HCT116 (cell line): ENCODE results near the gene FRY. TPM values are rescaled to one million over a fixed set of nuclear protein-coding genes. Genes with fewer than 3 reads are reported as not detected.

Experiments used
- ATAC-seq: fragments of 200-7000 bp; cut with Tn5 transposase; 2 replicates; pipeline ENCODE4 v1.9.1; 2020; ENCODE audit warnings: mild to moderate bottlenecking, moderate library complexity
- BruUV-seq: library from RNA; stranded (reverse); fragments of 400-500 nt; replicated peaks from 2 replicates; lab custom pipeline; 2021; lab: Mats Ljungman, UMichigan
- CTCF ChIA-PET: fragments of 300-600 bp; sonication (Branson Sonifier 250); formaldehyde crosslinking; loops from one replicate; lab custom pipeline; 2021; ENCODE audit warnings: antibody characterized with exemption; lab: Charles Lee
- POLR2A ChIA-PET: fragments of 300-600, 350-600 bp; sonication (Branson Sonifier 250); formaldehyde crosslinking; loops from one replicate; lab custom pipeline; 2021; ENCODE audit warnings: antibody characterized with exemption; lab: Charles Lee
- RAD21 ChIA-PET, 2 experiments: fragments of 300-600 bp; sonication (Branson Sonifier 250); formaldehyde crosslinking; loops; one replicate each; lab custom pipeline; 2023; ENCODE audit warnings: low total read pairs in 2 of 2; ENCODE audit not compliant: uncharacterized antibody in 2 of 2, unreplicated experiment in 2 of 2, low non-redundant PET in 1 of 2; lab: Charles Lee
- DNase-seq: peaks from one replicate; pipeline ENCODE4 v3.0.0-alpha.2; 2010; ENCODE audit warnings: low read depth, low spot score
- H2AFZ ChIP-seq: fragments of 200-600 bp; shearing (Covaris generic), sonication (generic); 2 replicates; pipeline ENCODE4 v1.6.1; 2017; ENCODE audit warnings: low read depth, mixed run types, mixed read lengths, antibody characterized with exemption, low read length; ENCODE audit not compliant: poor library complexity, severe bottlenecking
- H3K27ac ChIP-seq: 2 replicates; pipeline ENCODE4 v1.5.1; 2012; ENCODE audit warnings: low read depth, low read length
- H3K27me3 ChIP-seq: fragments of 200-600 bp; sonication (generic); 2 replicates; pipeline ENCODE4 v1.6.1; 2016; ENCODE audit warnings: mixed run types, low read length, mixed read lengths; ENCODE audit not compliant: insufficient read depth
- H3K36me3 ChIP-seq, 2 experiments: fragments of 200-500 bp in 1 of 2; fragments of 200-600 bp in 1 of 2; sonication (Bioruptor generic) in 1 of 2; sonication (generic) in 1 of 2; 2 replicates each; pipeline versions ENCODE4 v1.5.1 to v1.6.1; 2014 to 2016; ENCODE audit warnings: low read length in 2 of 2, inconsistent platforms in 1 of 2, mixed read lengths in 1 of 2, mixed run types in 1 of 2; ENCODE audit not compliant: insufficient read depth in 2 of 2, control insufficient read depth in 1 of 2
- H3K4me1 ChIP-seq, 2 experiments: fragments of 200-600 bp in 1 of 2; sonication (generic) in 1 of 2; 2 replicates each; pipeline versions ENCODE4 v1.5.1 to v1.6.1; 2012 to 2017; ENCODE audit warnings: low read length in 2 of 2, inconsistent platforms in 1 of 2, mild to moderate bottlenecking in 1 of 2, mixed read lengths in 1 of 2, mixed run types in 1 of 2, moderate library complexity in 1 of 2; ENCODE audit not compliant: insufficient read depth in 2 of 2, control insufficient read depth in 1 of 2
- H3K4me2 ChIP-seq: fragments of 200-600 bp; sonication (generic); 2 replicates; pipeline ENCODE4 v1.6.1; 2017; ENCODE audit warnings: mixed run types, low read length, mixed read lengths
- H3K4me3 ChIP-seq, 2 experiments: fragments of 200-600 bp in 1 of 2; sonication (generic) in 1 of 2; replicated peaks in 1 of 2; 2 replicates each; pipeline ENCODE4 v1.5.1; 2011 to 2016; ENCODE audit warnings: low read length in 2 of 2, control low read depth in 1 of 2, low read depth in 1 of 2, mild to moderate bottlenecking in 1 of 2, mixed read lengths in 1 of 2, mixed run types in 1 of 2
- H3K79me2 ChIP-seq: fragments of 200-600 bp; sonication (generic); 2 replicates; pipeline ENCODE4 v1.6.1; 2017; ENCODE audit warnings: mild to moderate bottlenecking, mixed run types, low read length, moderate library complexity, mixed read lengths; ENCODE audit not compliant: insufficient read depth
- H3K9ac ChIP-seq: fragments of 200-600 bp; sonication (generic); 2 replicates; pipeline ENCODE4 v1.6.1; 2016; ENCODE audit warnings: low read length, mixed read lengths
- H3K9me2 ChIP-seq: fragments of 200-600 bp; sonication (generic), shearing (Covaris generic); 2 replicates; pipeline ENCODE4 v1.6.1; 2017; ENCODE audit warnings: mixed run types, mild to moderate bottlenecking, moderate library complexity; ENCODE audit not compliant: insufficient read depth
- H3K9me3 ChIP-seq, 2 experiments: fragments of 200-500 bp in 1 of 2; fragments of 200-600 bp in 1 of 2; sonication (Bioruptor generic) in 1 of 2; sonication (generic) in 1 of 2; 2 replicates each; pipeline ENCODE4 v1.6.1; 2014 to 2017; ENCODE audit warnings: low read length in 2 of 2, mixed read lengths in 2 of 2, inconsistent platforms in 1 of 2, low read depth in 1 of 2, mild to moderate bottlenecking in 1 of 2, mixed run types in 1 of 2, moderate library complexity in 1 of 2; ENCODE audit not compliant: control insufficient read depth in 1 of 2, insufficient read depth in 1 of 2
- H4K20me1 ChIP-seq: fragments of 200-600 bp; sonication (generic), shearing (Covaris generic); 2 replicates; pipeline ENCODE4 v1.6.1; 2017; ENCODE audit warnings: mixed run types, mild to moderate bottlenecking, moderate library complexity; ENCODE audit not compliant: insufficient read depth
- FOSL1 ChIP-seq: IDR thresholded peaks from 2 replicates; pipeline ENCODE4 v1.6.1; 2012; ENCODE audit warnings: low read depth
- JUND ChIP-seq: IDR thresholded peaks from 2 replicates; pipeline ENCODE4 v1.6.1; 2012
- REST ChIP-seq: IDR thresholded peaks from 2 replicates; pipeline ENCODE4 v1.6.1; 2012; ENCODE audit warnings: low read depth
- SP1 ChIP-seq: IDR thresholded peaks from 2 replicates; pipeline ENCODE4 v1.6.1; 2012; ENCODE audit warnings: low read depth
- ZFX ChIP-seq: fragments of 450-650 bp; IDR thresholded peaks from 2 replicates; pipeline ENCODE4 v1.6.1; 2017
- intact Hi-C: fragments of 100-400 bp; cut with micrococcal nuclease; formaldehyde crosslinking; loops from 2 replicates; pipeline ENCODE4 v1.10.0; 2022
- total RNA-seq: library from RNA; stranded (reverse); gene quantifications from one replicate; pipeline ENCODE4 v1.2.1, GENCODE V29; 2021; ENCODE audit not compliant: unreplicated experiment

FRY gene
- total RNA-seq, 1 experiment from 2014 or later = 1.4 TPM

- no TSS peak for BruUV-seq
These were observed 167.6 kb downstream of the FRY start for GRCh38 chr13:32199168-32199567.

More at GRCh38 chr13:32199168-32199567, 167.6 kb downstream of the FRY start:
- no peaks in the 10 kb centered on the region for H3K27me3 ChIP-seq
- no peaks in the 10 kb centered on the region for H3K9me3 ChIP-seq
- CTCF ChIA-PET = no interaction called here
- no peak overlapping the region for H3K4me2 ChIP-seq
- H2AFZ ChIP-seq = no peak overlapping the region
- ATAC-seq (no peak), DNase-seq (no peak)
- H3K27ac ChIP-seq = no peak overlapping the region
- H4K20me1 ChIP-seq = no peaks in the 10 kb centered on the region
- no peaks in the 10 kb centered on the region for H3K9me2 ChIP-seq
- H3K4me1 ChIP-seq = no peaks in the 10 kb centered on the region
- no peak overlapping the region for H3K9ac ChIP-seq
- POLR2A ChIA-PET = no interaction called here
- H3K4me3 ChIP-seq = no peak overlapping the region
- RAD21 ChIA-PET = no interaction called here
- H3K36me3 ChIP-seq = no peaks in the 10 kb centered on the region
- intact Hi-C loops = no loop called here
- H3K79me2 ChIP-seq = no peaks in the 10 kb centered on the region
- TF ChIP-seq SP1 (no peak), ZFX (no peak), REST (no peak), JUND (no peak), FOSL1 (no peak)
